IMR-90 (cell line): ENCODE data around the gene MEN1.

Source experiments
- CTCF ChIP-seq: conservative IDR thresholded peaks from 2 replicates; pipeline ENCODE4 v1.5.1; 2012; ENCODE audit warnings: mild to moderate bottlenecking, low read depth, low read length, improper control_type of control experiment
- POLR2A ChIP-seq: IDR thresholded peaks from 2 replicates; pipeline ENCODE4 v1.6.1; 2012; ENCODE audit warnings: mild to moderate bottlenecking, low read depth, low read length
- USF2 ChIP-seq: fragments of 150-350 bp; IDR thresholded peaks from 2 replicates; pipeline ENCODE4 v1.6.1; 2017; ENCODE audit warnings: mild to moderate bottlenecking, antibody characterized with exemption, low read length, low read depth

- TF ChIP-seq USF2: no peak
- no peak for TF ChIP-seq CTCF
- TF ChIP-seq POLR2A: no peak
Observed at GRCh38 chr11:64770120-64770519, 40.2 kb downstream of the MEN1 start.
